SW480 (cell line): ENCODE measurements around the gene CTNNA2.
"Not testable (repeated sequence)": the region's sequence is repeated elsewhere in the genome, so short reads cannot be mapped to it uniquely, and the experiment has no call there.

Source experiments
- DNase-seq: peaks from one replicate; pipeline ENCODE4 v3.0.0-alpha.2; 2016; ENCODE audit warnings: low spot score

CTNNA2 gene

DNA sequence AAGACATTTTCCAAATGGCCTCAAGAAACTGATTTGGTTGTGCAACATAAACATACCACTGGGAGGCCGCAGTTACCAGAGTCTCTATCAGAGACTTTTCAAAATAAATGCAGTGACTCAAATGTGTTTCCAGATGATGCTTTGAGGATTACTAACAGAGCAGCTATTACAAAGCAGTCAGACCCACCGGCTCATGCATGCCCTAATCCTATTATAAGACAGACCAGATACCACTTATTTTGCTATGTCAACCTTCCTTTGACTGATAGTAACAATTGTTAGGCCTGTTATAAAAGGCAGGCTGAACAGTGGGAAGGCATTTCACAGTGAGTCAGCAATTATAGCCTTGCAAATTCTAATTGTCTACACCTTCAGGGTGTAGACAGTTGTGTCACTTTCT lies 574.0 kb downstream of the CTNNA2 start:
- no peak for DNase-seq

GRCh38 chr2:80091237-80091636 lies 578.4 kb downstream of the CTNNA2 start:
- no peak for DNase-seq

DNA sequence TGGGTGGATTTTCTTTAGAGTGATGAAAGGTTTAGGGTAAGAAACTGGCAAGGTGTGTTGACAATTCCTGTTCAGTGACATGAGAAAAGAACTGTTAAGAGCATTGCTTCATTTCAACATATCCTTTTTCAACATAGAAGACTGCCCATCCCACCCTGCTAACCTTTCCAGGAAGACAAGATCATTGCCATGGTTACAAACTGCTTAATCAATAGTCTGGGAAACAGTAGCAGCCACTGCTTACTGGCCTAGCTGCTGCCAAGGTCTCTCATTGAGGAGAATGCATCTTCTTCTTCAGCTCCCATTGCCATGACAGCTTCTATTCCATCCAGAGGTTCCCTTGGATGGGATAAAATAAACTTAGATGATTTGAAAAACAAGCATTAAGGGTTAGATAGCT lies 579.6 kb downstream of the CTNNA2 start:
- DNase-seq = no peak

GRCh38 chr2:80098503-80098902 lies 585.7 kb downstream of the CTNNA2 start:
- not testable (repeated sequence) for DNase-seq

- no peak for DNase-seq
Measured at GRCh38 chr2:80102026-80102425, 589.2 kb downstream of the CTNNA2 start.

GRCh38 chr2:80105015-80105640 lies 592.3 kb downstream of the CTNNA2 start:
- DNase-seq = no peak

DNA sequence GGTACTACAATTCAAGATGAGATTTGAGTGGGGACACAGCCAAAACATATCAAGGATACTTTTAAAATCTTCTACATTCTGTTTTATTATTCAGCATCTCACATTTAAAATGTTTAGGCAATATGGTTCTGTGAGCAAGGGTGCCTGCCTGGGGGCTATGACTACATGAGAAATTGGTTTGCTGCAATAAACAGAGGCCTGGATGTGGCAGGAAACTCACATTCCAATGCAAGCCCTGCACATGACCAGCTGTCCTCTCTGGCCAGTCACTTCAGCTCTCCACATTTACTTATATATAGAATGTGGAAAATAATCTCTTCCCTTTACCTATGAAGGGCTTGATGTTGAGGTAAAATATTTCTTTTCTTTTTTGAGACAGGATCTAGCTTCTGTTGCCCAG lies 598.3 kb downstream of the CTNNA2 start:
- DNase-seq = no peak

- DNase-seq = no peak
Measured at GRCh38 chr2:80112790-80113189, 599.9 kb downstream of the CTNNA2 start.

DNA sequence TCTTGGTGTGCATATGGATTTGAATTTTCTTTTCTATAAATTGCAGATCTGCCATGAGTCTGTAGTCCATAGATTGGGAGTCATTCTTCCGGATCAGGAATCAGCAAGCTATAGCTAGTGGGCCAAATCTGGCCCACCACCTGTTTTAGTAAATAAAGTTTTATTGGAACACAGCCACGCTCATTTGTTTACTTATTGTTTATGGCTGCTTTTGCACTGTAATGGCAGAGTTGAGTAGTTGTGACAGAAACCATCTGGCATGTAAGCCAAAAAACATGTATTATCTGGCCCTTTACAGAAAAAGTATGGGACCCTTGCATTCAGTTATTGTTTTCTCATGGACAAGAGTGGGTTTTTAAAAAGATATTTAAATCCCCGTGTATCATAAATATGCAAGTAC lies 600.5 kb downstream of the CTNNA2 start:
- DNase-seq = no peak

GRCh38 chr2:80114812-80115211 lies 602.0 kb downstream of the CTNNA2 start:
- DNase-seq = no peak

GRCh38 chr2:80117401-80117800 lies 604.5 kb downstream of the CTNNA2 start:
- DNase-seq = no peak

DNA sequence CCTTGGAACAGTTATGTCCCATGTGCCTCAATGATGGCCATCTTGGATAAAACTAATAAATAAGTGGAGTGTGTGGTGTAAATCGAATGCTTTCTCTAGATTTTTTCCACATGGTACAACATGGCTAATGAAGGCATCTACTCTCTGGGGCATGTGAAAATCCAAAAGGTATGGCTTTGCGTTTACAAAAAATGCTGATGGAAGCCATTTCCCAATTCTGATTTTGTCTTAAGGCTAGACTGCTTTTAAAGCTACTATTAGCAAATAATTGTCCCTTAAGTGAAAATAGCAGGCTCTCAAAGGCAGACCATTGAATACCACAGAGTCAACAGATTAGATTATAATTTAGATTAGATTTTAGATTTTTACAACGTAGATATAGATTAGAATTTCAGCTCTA lies 608.0 kb downstream of the CTNNA2 start:
- no peak for DNase-seq

DNA sequence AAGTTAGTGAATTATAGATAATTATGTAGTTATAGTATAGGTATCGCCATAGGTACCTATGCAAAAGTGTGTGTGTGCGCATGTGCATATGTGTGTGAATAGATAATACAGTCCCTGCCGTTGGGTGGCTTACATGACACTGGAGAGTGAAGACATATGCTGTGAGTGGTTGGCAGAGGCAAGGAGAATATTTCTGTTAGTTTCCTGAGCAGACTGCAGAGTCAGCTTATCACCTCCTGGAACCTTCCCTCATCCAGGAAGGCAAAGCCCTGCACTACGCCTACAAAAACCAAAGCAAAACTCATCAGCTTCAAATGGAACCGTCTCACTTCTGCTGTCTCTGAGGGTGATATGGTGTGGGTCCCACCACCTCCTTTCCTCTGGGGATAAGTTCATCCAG lies 609.8 kb downstream of the CTNNA2 start:
- no peak for DNase-seq

- no peak for DNase-seq
Measured at GRCh38 chr2:80126596-80127189, 613.8 kb downstream of the CTNNA2 start.

DNA sequence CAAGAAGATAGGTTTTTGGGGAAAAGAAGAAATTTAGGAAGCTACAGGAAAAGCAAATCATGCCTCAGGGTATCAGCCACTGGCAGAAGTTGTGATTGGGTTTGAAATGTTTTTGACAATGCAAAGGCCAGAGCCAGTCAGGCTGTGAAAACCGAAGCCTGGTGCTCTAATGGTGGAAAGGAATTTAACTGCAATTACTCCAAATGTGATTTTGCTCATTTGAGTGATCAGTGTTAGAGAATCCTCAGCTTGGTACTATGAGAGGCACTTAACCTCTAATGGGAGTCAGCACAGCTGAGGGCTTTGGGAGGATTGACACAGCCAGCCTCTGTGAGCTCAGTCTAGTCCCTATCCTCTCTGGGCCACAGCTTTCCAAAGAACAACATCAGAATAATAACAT lies 615.2 kb downstream of the CTNNA2 start:
- DNase-seq = no peak

GRCh38 chr2:80132281-80132680 lies 619.4 kb downstream of the CTNNA2 start:
- no peak for DNase-seq

- DNase-seq = no peak
Measured at GRCh38 chr2:80135001-80135400, 622.1 kb downstream of the CTNNA2 start.

- no peak for DNase-seq
Measured at GRCh38 chr2:80136338-80136737, 623.5 kb downstream of the CTNNA2 start.

DNA sequence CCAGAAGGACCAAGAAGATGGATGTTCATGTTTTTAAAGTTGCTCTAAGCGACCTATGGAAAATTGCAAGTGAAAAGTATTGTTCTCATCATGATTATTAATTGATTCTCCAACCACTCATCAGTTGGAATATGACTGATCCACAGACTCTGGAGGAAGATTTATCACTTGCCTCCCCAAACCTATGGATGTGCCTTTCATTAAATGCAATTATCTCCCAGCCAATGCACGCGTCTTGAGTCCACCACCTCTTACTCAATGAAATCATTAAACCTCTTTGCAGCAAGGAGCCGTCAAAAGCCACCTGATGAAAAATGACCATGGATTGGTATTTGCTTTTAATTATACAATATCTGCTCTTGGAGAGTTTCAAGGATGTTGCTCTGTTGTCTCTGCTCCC lies 626.1 kb downstream of the CTNNA2 start:
- DNase-seq = no peak

DNA sequence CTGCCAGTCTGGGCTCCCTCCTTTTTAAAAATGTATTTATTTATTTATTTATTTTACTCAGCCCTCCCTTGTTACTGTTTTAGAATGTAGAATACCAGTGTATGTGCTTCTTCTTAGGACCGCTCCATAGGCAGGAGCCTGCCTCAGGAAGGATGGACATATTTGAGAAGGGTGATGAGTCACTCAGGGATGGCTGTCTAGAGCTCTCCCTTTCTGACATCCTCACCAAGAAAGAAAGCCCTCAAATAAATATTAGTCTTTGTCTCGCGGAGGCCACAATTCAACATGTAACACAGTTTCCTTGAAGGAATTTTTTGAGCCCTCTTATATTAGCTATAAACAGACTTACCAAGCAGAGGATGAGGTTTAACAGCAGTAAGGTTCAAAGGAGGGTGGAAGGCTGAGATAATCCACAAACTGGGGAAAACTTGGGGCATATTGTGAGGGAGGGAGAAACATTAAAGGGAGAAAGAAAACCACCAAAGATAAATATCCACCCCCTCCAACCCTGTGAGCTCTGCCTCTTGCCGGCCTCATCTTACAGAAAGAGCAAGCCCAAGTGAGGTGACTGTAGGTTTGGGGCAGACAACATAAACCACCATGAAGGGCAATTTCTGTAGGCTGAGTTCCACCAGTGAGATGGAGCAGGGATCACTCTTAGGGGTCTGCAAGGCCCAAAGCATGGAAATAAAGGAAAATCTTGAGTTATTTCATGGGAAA lies 628.3 kb downstream of the CTNNA2 start:
- no peak for DNase-seq

DNA sequence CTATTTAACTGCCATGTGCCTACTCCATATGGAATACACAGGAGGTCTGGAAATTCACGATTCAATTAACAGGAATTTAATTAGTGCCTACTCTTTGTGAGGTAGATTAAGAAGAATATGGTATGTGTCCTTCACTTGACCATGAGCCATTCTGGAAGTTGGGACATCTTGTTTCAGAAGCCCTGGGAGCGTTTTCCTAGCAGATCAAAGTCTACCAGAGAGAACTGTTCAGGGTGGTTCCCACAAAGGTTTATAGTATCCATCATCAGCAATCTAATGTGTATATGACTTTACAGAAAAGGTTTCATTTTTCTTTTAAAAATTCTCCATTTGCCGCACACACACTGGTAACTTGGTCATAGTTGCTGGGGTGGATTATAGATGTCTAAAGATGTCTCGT lies 632.6 kb downstream of the CTNNA2 start:
- DNase-seq = no peak

GRCh38 chr2:80146757-80147156 lies 633.9 kb downstream of the CTNNA2 start:
- DNase-seq = not testable (repeated sequence)

GRCh38 chr2:80147690-80148089 lies 634.8 kb downstream of the CTNNA2 start:
- DNase-seq = no peak

- DNase-seq = no peak
Measured at GRCh38 chr2:80148906-80149305, 636.1 kb downstream of the CTNNA2 start.
